GM12878 (cell line): Measurements from ENCODE around the gene RGP1. TPM values are rescaled to one million over a fixed set of nuclear protein-coding genes. Genes with fewer than 3 reads are reported as not detected.
A peak's percentile ranks its signal among the peaks of the same experiment; 100 is the strongest.

Experiments used
- ATAC-seq: fragments of 200-7000 bp; cut with Tn5 transposase; 3 replicates; pipeline ENCODE4 v1.9.1; 2020; ENCODE audit warnings: mild to moderate bottlenecking, moderate library complexity
- BruUV-seq: library from RNA; stranded (reverse); fragments of 400-500 nt; replicated peaks from 2 replicates; lab custom pipeline; 2021; lab: Mats Ljungman, UMichigan
- CTCF ChIA-PET: fragments of 300-600 bp; sonication (Branson Sonifier 250); formaldehyde crosslinking; extraction: SDS; loops from one replicate; lab custom pipeline; 2021; ENCODE audit warnings: inconsistent platforms; lab: Yijun Ruan, JAX
- POLR2A ChIA-PET: fragments of 350-600 bp; formaldehyde crosslinking; extraction: SDS; loops from one replicate; lab custom pipeline; 2021; ENCODE audit warnings: inconsistent platforms; lab: Charles Lee
- RAD21 ChIA-PET: fragments of 300-600 bp; sonication (Branson Sonifier 250); formaldehyde crosslinking; loops from one replicate; lab custom pipeline; 2023; ENCODE audit warnings: antibody characterized with exemption; ENCODE audit not compliant: unreplicated experiment; lab: Charles Lee
- SMC1A ChIA-PET: fragments of 300-600 bp; sonication (Branson Sonifier 250); formaldehyde crosslinking; loops from one replicate; lab custom pipeline; 2023; ENCODE audit not compliant: unreplicated experiment, uncharacterized antibody; lab: Charles Lee
- DNase-seq: peaks from one replicate; pipeline ENCODE4 v3.0.0-alpha.2; 2011; ENCODE audit warnings: low read depth, low spot score
- FAIRE-seq: peaks from 3 replicates; lab custom pipeline; 2011; peaks lifted over from hg19 to GRCh38; lab: Jason Lieb, UNC
- H2AFZ ChIP-seq: 2 replicates; pipeline ENCODE4 v1.6.0; 2011; ENCODE audit warnings: low read depth, low read length, control low read depth; ENCODE audit not compliant: control insufficient read depth
- H3K27ac ChIP-seq: 2 replicates; pipeline ENCODE4 v1.5.1; 2011; ENCODE audit warnings: control low read depth; ENCODE audit not compliant: control insufficient read depth, insufficient read depth
- H3K27me3 ChIP-seq, 2 experiments: replicated peaks in 1 of 2; 2 replicates each; pipeline versions ENCODE4 v1.6.0 to v1.6.1; 2011; ENCODE audit warnings: low read length in 1 of 2; ENCODE audit not compliant: control insufficient read depth in 2 of 2, insufficient read depth in 2 of 2
- H3K36me3 ChIP-seq, 2 experiments: 2 replicates each; pipeline ENCODE4 v1.5.1; 2011; ENCODE audit warnings: low read length in 1 of 2; ENCODE audit not compliant: control insufficient read depth in 2 of 2, insufficient read depth in 2 of 2
- H3K4me1 ChIP-seq: 2 replicates; pipeline ENCODE4 v1.6.1; 2011; ENCODE audit warnings: mild to moderate bottlenecking, low read length, moderate library complexity, mixed read lengths; ENCODE audit not compliant: control insufficient read depth, insufficient read depth
- H3K4me2 ChIP-seq: 2 replicates; pipeline ENCODE4 v1.6.0; 2011; ENCODE audit warnings: control low read depth; ENCODE audit not compliant: control insufficient read depth, insufficient read depth
- H3K4me3 ChIP-seq: fragments of 200-600 bp; sonication (generic); 2 replicates; pipeline ENCODE4 v1.5.1; 2016
- H3K79me2 ChIP-seq: 2 replicates; pipeline ENCODE4 v1.6.0; 2011; ENCODE audit warnings: low read length; ENCODE audit not compliant: control insufficient read depth, insufficient read depth
- H3K9ac ChIP-seq: 2 replicates; pipeline ENCODE4 v1.8.0; 2011; ENCODE audit warnings: low read length, control low read depth, mixed read lengths; ENCODE audit not compliant: control insufficient read depth, insufficient read depth
- H3K9me3 ChIP-seq: replicated peaks from 3 replicates; pipeline ENCODE4 v1.5.1; 2011; ENCODE audit warnings: mild to moderate bottlenecking, low read length; ENCODE audit not compliant: control insufficient read depth, insufficient read depth
- H4K20me1 ChIP-seq: 2 replicates; pipeline ENCODE4 v1.6.0; 2011; ENCODE audit not compliant: control insufficient read depth, insufficient read depth
- ATF3 ChIP-seq: IDR thresholded peaks from 2 replicates; pipeline ENCODE4 v1.6.1; 2011; ENCODE audit warnings: low read depth, mild to moderate bottlenecking, low read length, moderate library complexity, borderline replicate concordance; ENCODE audit errors: extremely low read depth
- CREB1 ChIP-seq: IDR thresholded peaks from 2 replicates; pipeline ENCODE4 v1.6.1; 2012; ENCODE audit warnings: low read depth, mild to moderate bottlenecking, inconsistent platforms
- E2F4 ChIP-seq: IDR thresholded peaks from 2 replicates; pipeline ENCODE4 v1.6.1; 2012; ENCODE audit warnings: low read depth, low read length, improper control_type of control experiment
- EGR1 ChIP-seq, 2 experiments: IDR thresholded peaks; 1 replicate in 1 of 2; 2 replicates in 1 of 2; pipeline ENCODE4 v1.6.1; 2011 to 2012; ENCODE audit warnings: low read depth in 2 of 2, low read length in 2 of 2, borderline replicate concordance in 1 of 2, mild to moderate bottlenecking in 1 of 2, moderate library complexity in 1 of 2
- EP300 ChIP-seq, 2 experiments: fragments of 150-350 bp in 1 of 2; IDR thresholded peaks; 2 replicates each; pipeline ENCODE4 v1.6.1; 2011 to 2012; ENCODE audit warnings: low read depth in 2 of 2, low read length in 2 of 2, borderline replicate concordance in 1 of 2, improper control_type of control experiment in 1 of 2, inconsistent platforms in 1 of 2; ENCODE audit not compliant: control insufficient read depth in 1 of 2
- EZH2 ChIP-seq: IDR thresholded peaks from 2 replicates; pipeline ENCODE4 v1.6.1; 2012; ENCODE audit warnings: low read depth, mild to moderate bottlenecking, control low read depth, inconsistent platforms, low read length, borderline replicate concordance; ENCODE audit not compliant: control insufficient read depth
- NFIC ChIP-seq: IDR thresholded peaks from 2 replicates; pipeline ENCODE4 v1.6.1; 2012; ENCODE audit warnings: low read depth, mild to moderate bottlenecking, inconsistent platforms, low read length, moderate library complexity
- NFXL1 ChIP-seq: fragments of 450-650 bp; IDR thresholded peaks from 2 replicates; pipeline ENCODE4 v1.6.1; 2017; ENCODE audit warnings: antibody characterized with exemption, mild to moderate bottlenecking, borderline replicate concordance
- SMAD1 ChIP-seq: fragments of 450-650 bp; IDR thresholded peaks from 2 replicates; pipeline ENCODE4 v1.6.1; 2018; ENCODE audit warnings: mild to moderate bottlenecking, low read depth; ENCODE audit not compliant: partially characterized antibody
- STAT1 ChIP-seq: fragments of 450-650 bp; conservative IDR thresholded peaks from 2 replicates; pipeline ENCODE4 v1.6.1; 2014; ENCODE audit warnings: antibody characterized with exemption, mild to moderate bottlenecking
- TCF3 ChIP-seq: IDR thresholded peaks from 2 replicates; pipeline ENCODE4 v1.6.1; 2012; ENCODE audit warnings: low read depth, mild to moderate bottlenecking, low read length, borderline replicate concordance; ENCODE audit not compliant: insufficient read depth
- YBX1 ChIP-seq: fragments of 450-650 bp; IDR thresholded peaks from 2 replicates; pipeline ENCODE4 v1.6.1; 2016; ENCODE audit warnings: antibody characterized with exemption
- ZNF207 ChIP-seq: fragments of 450-650 bp; IDR thresholded peaks from 2 replicates; pipeline ENCODE4 v1.6.1; 2014; ENCODE audit warnings: antibody characterized with exemption, mild to moderate bottlenecking, borderline replicate concordance
- WGBS: methylation state at CpG from one replicate; pipeline ENCODE4 v1.1.6; 2016; ENCODE audit warnings: low lambda C conversion rate; ENCODE audit not compliant: insufficient replicate concordance, insufficient coverage; ENCODE audit errors: missing lambda C conversion rate; 5-methylcytosine and 5-hydroxymethylcytosine counted together
- in situ Hi-C: fragments of 300-500 bp; cut with MboI; formaldehyde crosslinking; loops from 9 replicates; pipeline ENCODE4 v1.14.3; 2018; ENCODE audit warnings: mixed read lengths
- intact Hi-C: fragments of 100-400 bp; cut with micrococcal nuclease; formaldehyde crosslinking; loops from one replicate; pipeline ENCODE4 v1.14.2; 2022; ENCODE audit not compliant: unreplicated experiment
- polyA plus RNA-seq, 11 experiments: library from polyadenylated mRNA; depleted of rRNA in 4 of 11; unstranded in 6 of 11; stranded (reverse) in 5 of 11; fragments of >200 nt; fragmentation: Nextera tagmentation in 4 of 11; fragmentation: Illumina TruSeq in 1 of 11; extraction: Ambion mirVana in 4 of 11; extraction: Trizol in 1 of 11; gene quantifications; 1 replicate in 1 of 11; 2 replicates in 10 of 11; pipeline versions ENCODE4 v1.2.1 to v1.2.3, GENCODE V29; 2011 to 2016; ENCODE audit warnings: inconsistent platforms in 2 of 11, missing spikeins in 2 of 11, low read depth in 1 of 11
- total RNA-seq, 4 experiments: library from RNA; depleted of rRNA in 3 of 4; stranded (reverse); fragments of >200 nt in 3 of 4; fragmentation: Illumina TruSeq in 1 of 4; extraction: Trizol in 1 of 4; gene quantifications; 2 replicates each; pipeline versions ENCODE4 v1.2.1 to v1.2.3, GENCODE V29; 2013 to 2021

RGP1 gene
- total and polyA plus RNA-seq, 10 of the 15 experiments (the other 5 are each of a cell fraction or from before 2014, with no cell fraction given): 0.44 to 14.9 (median 7.4) TPM

DNA sequence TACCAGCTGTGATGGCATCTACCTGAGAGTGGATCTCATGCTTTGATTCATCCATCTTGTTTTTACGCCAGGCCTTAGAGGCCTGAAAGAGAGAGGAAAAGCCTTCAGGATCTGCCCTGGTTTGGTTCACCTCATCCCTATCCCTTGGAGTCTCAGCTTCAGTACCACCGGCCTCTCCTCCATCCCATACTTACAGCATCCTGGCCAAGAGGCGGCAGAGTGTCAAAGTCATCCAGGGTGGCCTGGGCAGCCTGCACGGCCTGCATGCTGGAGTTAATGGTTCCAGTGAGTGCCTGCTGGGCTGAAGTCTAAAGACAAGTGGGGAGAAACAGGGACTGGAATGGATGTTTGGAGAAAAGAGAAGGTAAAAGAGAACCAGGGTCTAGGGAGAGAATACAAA lies 29.5 kb upstream of the RGP1 start:
- no peak overlapping the region for H3K4me2 ChIP-seq
- ATAC-seq: no peak
- no peak overlapping the region for H2AFZ ChIP-seq
- no peak for FAIRE-seq
- no peaks in the 10 kb centered on the region for H4K20me1 ChIP-seq
- POLR2A ChIA-PET: interaction anchor here (1.1 to 1.9 kb wide), 2 partner anchors 9 to 59 kb away, joined by 3 to 4 read pairs; no protein-coding TSS in a partner anchor
- no peaks in the 10 kb centered on the region for H3K79me2 ChIP-seq
- SMC1A ChIA-PET: interaction anchor here (1.2 kb wide), 1 partner anchor 55 kb away, joined by 3 read pairs; no protein-coding TSS in a partner anchor
- H3K9me3 ChIP-seq: no peaks in the 10 kb centered on the region
- H3K27me3 ChIP-seq: no peaks in the 10 kb centered on the region
- no peaks in the 10 kb centered on the region for H3K4me1 ChIP-seq
- BruUV-seq: TSS peak; percentile 28
- H3K4me3 ChIP-seq: no peak overlapping the region
- in situ Hi-C loops: no loop called here
- no peak for DNase-seq
- 74% methylated on average over 4 of the region's 4 CpGs for WGBS
- TF ChIP-seq EZH2 (no peak), STAT1 (no peak), YBX1 (no peak), ZNF207 (no peak), E2F4 (no peak), NFXL1 (no peak), CREB1 (no peak), EP300 (IDR thresholded peaks at IDR 0.05; ENCODE audit: borderline replicate concordance in 1 of 2, control insufficient read depth in 1 of 2, low read depth in 2 of 2, low read length in 2 of 2) (no peak), TCF3 (no peak), ATF3 (no peak), NFIC (no peak), EGR1 (IDR thresholded peaks at IDR 0.05; ENCODE audit: borderline replicate concordance in 1 of 2, low read depth in 2 of 2, low read length in 2 of 2) (no peak), SMAD1 (no peak)
- TF ChIP-seq, all 136 proteins: peak for 0
- H3K27ac ChIP-seq: no peak overlapping the region
- no peak overlapping the region for H3K9ac ChIP-seq
- CTCF ChIA-PET: interaction anchor here (3.4 to 6.9 kb wide), 2 partner anchors 8 to 23 kb away, joined by 15 to 41 read pairs; no protein-coding TSS in a partner anchor
- peaks cover 61 to 71% of the 10 kb centered on the region in 2 experiments for H3K36me3 ChIP-seq
- RAD21 ChIA-PET: interaction anchor here (0.6 kb wide), 1 partner anchor 132 kb away, joined by 3 read pairs; no protein-coding TSS in a partner anchor
- intact Hi-C loops: no loop called here
